GM23248 (cell line): Measurements from ENCODE around the gene TIMM22.

Experiments used
- EZH2 ChIP-seq: fragments of 200-600 bp; sonication (generic); IDR thresholded peaks from 2 replicates; pipeline ENCODE4 v1.6.1; 2018; ENCODE audit warnings: antibody characterized with exemption, mild to moderate bottlenecking; ENCODE audit not compliant: insufficient read depth, poor library complexity, severe bottlenecking
- EZH2phosphoT487 ChIP-seq: fragments of 200-600 bp; sonication (generic); IDR thresholded peaks from 2 replicates; pipeline ENCODE4 v1.6.1; 2018; ENCODE audit warnings: antibody characterized with exemption, moderate library complexity, mild to moderate bottlenecking, low read depth; ENCODE audit not compliant: insufficient read depth

DNA sequence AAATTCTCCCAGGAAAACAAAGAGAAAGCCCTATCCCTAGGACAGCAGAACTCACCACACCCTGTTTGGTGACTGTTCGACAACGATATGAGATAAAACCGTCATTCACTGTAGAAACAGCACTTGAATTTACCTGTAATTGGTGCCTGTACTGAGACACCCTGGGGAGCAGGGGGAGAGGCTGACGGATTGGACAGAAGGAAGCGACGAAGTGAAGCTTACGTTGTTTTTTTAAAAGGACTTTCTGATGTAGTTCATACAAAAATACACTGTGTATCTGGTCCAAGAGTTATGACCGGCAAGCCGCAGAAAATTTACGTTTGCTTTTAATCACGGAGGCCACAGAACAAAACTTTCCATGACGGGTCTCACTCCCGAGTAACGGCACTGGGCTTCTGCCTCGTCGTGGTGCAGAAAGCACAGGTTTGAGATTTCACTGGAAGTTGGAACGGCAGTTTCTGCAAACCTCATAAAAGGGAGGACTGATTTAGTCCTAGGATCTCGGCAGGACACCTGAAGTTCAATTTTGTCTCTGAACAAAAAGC, 27.0 kb upstream of the TIMM22 start:
- TF ChIP-seq EZH2 (no peak), EZH2phosphoT487 (no peak)
